GM18873 (cell line): Measurements from ENCODE around the gene OPRD1.
"Not testable (repeated sequence)": the region's sequence is repeated elsewhere in the genome, so short reads cannot be mapped to it uniquely, and the experiment has no call there.

ENCODE experiments used
- ATAC-seq: cut with Tn5 transposase; IDR thresholded peaks from one replicate; pipeline ENCODE4 v1.9.1; 2021; ENCODE audit warnings: mild to moderate bottlenecking, moderate library complexity, moderate number of reproducible peaks; ENCODE audit not compliant: unreplicated experiment, low FRiP score

Gene OPRD1

GRCh38 chr1:28796352-28797211 is 15.4 kb upstream of the OPRD1 start:
- no peak for ATAC-seq

- no peak for ATAC-seq
Observed at GRCh38 chr1:28800324-28800723, 11.6 kb upstream of the OPRD1 start.

GRCh38 chr1:28801461-28801860 is 10.5 kb upstream of the OPRD1 start:
- no peak for ATAC-seq

GRCh38 chr1:28803051-28803450 is 8.9 kb upstream of the OPRD1 start:
- ATAC-seq: no peak

- ATAC-seq: no peak
Observed at GRCh38 chr1:28803662-28804061, 8.3 kb upstream of the OPRD1 start.

- ATAC-seq: no peak
Observed at GRCh38 chr1:28804071-28804470, 7.9 kb upstream of the OPRD1 start.

GRCh38 chr1:28807046-28807445 is 4.9 kb upstream of the OPRD1 start:
- ATAC-seq: no peak

GRCh38 chr1:28807986-28808385 is 4.0 kb upstream of the OPRD1 start:
- no peak for ATAC-seq

- no peak for ATAC-seq
Observed at GRCh38 chr1:28811369-28811765, 603 bp upstream of the OPRD1 start.

GRCh38 chr1:28812669-28813468 is 899 bp downstream of the OPRD1 start:
- ATAC-seq: no peak

- ATAC-seq: no peak
Observed at GRCh38 chr1:28813931-28814465, 2.0 kb downstream of the OPRD1 start.

GRCh38 chr1:28815533-28816185 is 3.7 kb downstream of the OPRD1 start:
- ATAC-seq: no peak

- no peak for ATAC-seq
Observed at GRCh38 chr1:28817133-28817532, 5.2 kb downstream of the OPRD1 start.

GRCh38 chr1:28819020-28819419 is 7.0 kb downstream of the OPRD1 start:
- no peak for ATAC-seq

GRCh38 chr1:28822799-28823198 is 10.8 kb downstream of the OPRD1 start:
- no peak for ATAC-seq

GRCh38 chr1:28824061-28824460 is 12.1 kb downstream of the OPRD1 start:
- ATAC-seq: not testable (repeated sequence)

- not testable (repeated sequence) for ATAC-seq
Observed at GRCh38 chr1:28828227-28828858, 16.4 kb downstream of the OPRD1 start.

GRCh38 chr1:28830814-28831213 is 18.8 kb downstream of the OPRD1 start:
- no peak for ATAC-seq

- no peak for ATAC-seq
Observed at GRCh38 chr1:28832966-28833365, 21.0 kb downstream of the OPRD1 start.

- ATAC-seq: no peak
Observed at GRCh38 chr1:28833381-28833780, 21.4 kb downstream of the OPRD1 start.
